Hematopoietic multipotent progenitor cell treated with erythropoietin and hydrocortisone succinate and interleukin-3 and kit ligand, for 15 days (in vitro differentiated cells): Measurements from ENCODE around the gene PMAIP1.

Experiments
- DNase-seq: peaks from one replicate; pipeline ENCODE4 v3.0.0-alpha.2; 2015; ENCODE audit warnings: low spot score

Gene PMAIP1

GRCh38 chr18:59915606-59916005, 15.8 kb downstream of the PMAIP1 start:
- no peak for DNase-seq

GRCh38 chr18:59916746-59917145, 16.9 kb downstream of the PMAIP1 start:
- DNase-seq, result no peak

- DNase-seq, result peak; percentile 51
These were observed 17.6 kb downstream of the PMAIP1 start for GRCh38 chr18:59917422-59917821.

- peak; percentile 86 for DNase-seq
These were observed 18.5 kb downstream of the PMAIP1 start for GRCh38 chr18:59918320-59918755.

- DNase-seq, result no peak
These were observed 19.2 kb downstream of the PMAIP1 start for GRCh38 chr18:59918997-59919396.

- no peak for DNase-seq
These were observed 21.6 kb downstream of the PMAIP1 start for GRCh38 chr18:59921384-59921891.

GRCh38 chr18:59923539-59924196, 23.9 kb downstream of the PMAIP1 start:
- no peak for DNase-seq

GRCh38 chr18:59926131-59926530, 26.3 kb downstream of the PMAIP1 start:
- no peak for DNase-seq

- DNase-seq, result peak; percentile 19
These were observed 27.5 kb downstream of the PMAIP1 start for GRCh38 chr18:59927246-59927825.

- no peak for DNase-seq
These were observed 28.4 kb downstream of the PMAIP1 start for GRCh38 chr18:59928201-59928600.

GRCh38 chr18:59929621-59930295, 30.0 kb downstream of the PMAIP1 start:
- DNase-seq, result no peak

GRCh38 chr18:59932401-59932800, 32.6 kb downstream of the PMAIP1 start:
- DNase-seq, result no peak

- no peak for DNase-seq
These were observed 38.9 kb downstream of the PMAIP1 start for GRCh38 chr18:59938676-59939075.

GRCh38 chr18:59939127-59939526, 39.3 kb downstream of the PMAIP1 start:
- DNase-seq, result no peak

- no peak for DNase-seq
These were observed 40.3 kb downstream of the PMAIP1 start for GRCh38 chr18:59940068-59940467.

GRCh38 chr18:59941331-59941730, 41.5 kb downstream of the PMAIP1 start:
- DNase-seq, result no peak

GRCh38 chr18:59942601-59943000, 42.8 kb downstream of the PMAIP1 start:
- no peak for DNase-seq

GRCh38 chr18:59945544-59945943, 45.7 kb downstream of the PMAIP1 start:
- no peak for DNase-seq

GRCh38 chr18:59950215-59950944, 50.6 kb downstream of the PMAIP1 start:
- no peak for DNase-seq

GRCh38 chr18:59951591-59951990, 51.8 kb downstream of the PMAIP1 start:
- no peak for DNase-seq

- DNase-seq, result no peak
These were observed 52.6 kb downstream of the PMAIP1 start for GRCh38 chr18:59952283-59953007.
